Measurements from ENCODE around the gene PAX2.
A peak's percentile ranks its signal among the peaks of the same experiment; 100 is the strongest.

The PAX2 gene

GRCh38 chr10:100793055-100793454 lies 47.7 kb downstream of the PAX2 start:
- DNase-seq = no peak

GRCh38 chr10:100799881-100800280 lies 54.5 kb downstream of the PAX2 start:
- DNase-seq = no peak

GRCh38 chr10:100800931-100801330 lies 55.5 kb downstream of the PAX2 start:
- DNase-seq = no peak

- DNase-seq = no peak
Observed at GRCh38 chr10:100802196-100802595, 56.8 kb downstream of the PAX2 start.

- no peak for DNase-seq
Observed at GRCh38 chr10:100802607-100803006, 57.2 kb downstream of the PAX2 start.

GRCh38 chr10:100803492-100803891 lies 58.1 kb downstream of the PAX2 start:
- DNase-seq = no peak

- no peak for DNase-seq
Observed at GRCh38 chr10:100803908-100804307, 58.5 kb downstream of the PAX2 start.

GRCh38 chr10:100805543-100806355 lies 60.4 kb downstream of the PAX2 start:
- no peak for DNase-seq

GRCh38 chr10:100806356-100806645 lies 60.9 kb downstream of the PAX2 start:
- DNase-seq = no peak

GRCh38 chr10:100807241-100807951 lies 62.0 kb downstream of the PAX2 start:
- no peak for DNase-seq

GRCh38 chr10:100808876-100809275 lies 63.5 kb downstream of the PAX2 start:
- no peak for DNase-seq

- DNase-seq = no peak
Observed at GRCh38 chr10:100810091-100810834, 64.9 kb downstream of the PAX2 start.

- no peak for DNase-seq
Observed at GRCh38 chr10:100810835-100811116, 65.4 kb downstream of the PAX2 start.

- peak in 1 of 2 experiments; percentile 6 for DNase-seq
Observed at GRCh38 chr10:100811261-100811660, 65.9 kb downstream of the PAX2 start.

- no peak for DNase-seq
Observed at GRCh38 chr10:100811752-100812750, 66.7 kb downstream of the PAX2 start.

- DNase-seq = no peak
Observed at GRCh38 chr10:100812978-100813377, 67.6 kb downstream of the PAX2 start.

GRCh38 chr10:100814751-100815474 lies 69.5 kb downstream of the PAX2 start:
- no peak for DNase-seq

GRCh38 chr10:100816671-100817070 lies 71.3 kb downstream of the PAX2 start:
- DNase-seq = no peak

GRCh38 chr10:100817268-100817839 lies 72.0 kb downstream of the PAX2 start:
- DNase-seq = no peak

GRCh38 chr10:100819424-100819823 lies 74.0 kb downstream of the PAX2 start:
- DNase-seq = no peak

- no peak for DNase-seq
Observed at GRCh38 chr10:100823194-100823593, 77.8 kb downstream of the PAX2 start.

- DNase-seq = no peak
Observed at GRCh38 chr10:100824886-100825285, 79.5 kb downstream of the PAX2 start.

Data from cerebellar nuclear complex (tissue), 1 donor.